ENCODE measurements around the gene VARS2.

VARS2 gene

DNA sequence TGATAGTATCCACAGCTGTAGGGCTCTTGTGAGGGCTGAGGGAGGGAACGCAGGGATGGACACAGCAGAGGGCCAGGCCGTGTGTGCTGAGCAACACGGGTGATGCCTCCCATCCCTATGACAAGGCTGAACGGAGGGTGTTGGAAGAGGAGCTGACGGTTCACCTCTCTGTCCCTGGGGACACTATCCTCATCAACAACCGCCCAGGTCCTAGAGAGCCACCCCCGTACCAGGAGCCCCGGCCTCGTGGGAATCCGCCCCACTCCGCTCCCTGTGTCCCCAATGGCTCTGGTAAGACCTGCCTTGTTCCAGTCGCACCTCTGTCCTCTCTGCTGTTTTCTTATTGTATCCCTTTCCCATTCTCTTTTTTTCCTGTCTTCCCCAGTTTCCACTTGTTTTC is 19.7 kb upstream of the VARS2 start:
- H3K9ac ChIP-seq (ENCODE audit: low read length): no peak overlapping the region
- H3K4me2 ChIP-seq (ENCODE audit: low read depth, low read length): no peak overlapping the region
- no peak overlapping the region for H2AFZ ChIP-seq (ENCODE audit: low read length)
- H4K20me1 ChIP-seq (ENCODE audit: insufficient read depth, low read length): no peaks in the 10 kb centered on the region
- H3K4me3 ChIP-seq (ENCODE audit: low read length): no peak overlapping the region
- no peaks in the 10 kb centered on the region for H3K9me3 ChIP-seq (replicated peaks; ENCODE audit: insufficient read depth, low read length)
- H3K36me3 ChIP-seq (replicated peaks; ENCODE audit: insufficient read depth, low read length): no peaks in the 10 kb centered on the region
- no peaks in the 10 kb centered on the region for H3K79me2 ChIP-seq (ENCODE audit: low read length)
- TF ChIP-seq, protein P1, sequence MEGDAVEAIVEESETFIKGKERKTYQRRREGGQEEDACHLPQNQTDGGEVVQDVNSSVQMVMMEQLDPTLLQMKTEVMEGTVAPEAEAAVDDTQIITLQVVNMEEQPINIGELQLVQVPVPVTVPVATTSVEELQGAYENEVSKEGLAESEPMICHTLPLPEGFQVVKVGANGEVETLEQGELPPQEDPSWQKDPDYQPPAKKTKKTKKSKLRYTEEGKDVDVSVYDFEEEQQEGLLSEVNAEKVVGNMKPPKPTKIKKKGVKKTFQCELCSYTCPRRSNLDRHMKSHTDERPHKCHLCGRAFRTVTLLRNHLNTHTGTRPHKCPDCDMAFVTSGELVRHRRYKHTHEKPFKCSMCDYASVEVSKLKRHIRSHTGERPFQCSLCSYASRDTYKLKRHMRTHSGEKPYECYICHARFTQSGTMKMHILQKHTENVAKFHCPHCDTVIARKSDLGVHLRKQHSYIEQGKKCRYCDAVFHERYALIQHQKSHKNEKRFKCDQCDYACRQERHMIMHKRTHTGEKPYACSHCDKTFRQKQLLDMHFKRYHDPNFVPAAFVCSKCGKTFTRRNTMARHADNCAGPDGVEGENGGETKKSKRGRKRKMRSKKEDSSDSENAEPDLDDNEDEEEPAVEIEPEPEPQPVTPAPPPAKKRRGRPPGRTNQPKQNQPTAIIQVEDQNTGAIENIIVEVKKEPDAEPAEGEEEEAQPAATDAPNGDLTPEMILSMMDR (IDR thresholded peaks at IDR 0.05; ENCODE audit: low read length): no peak
- TF ChIP-seq EZH2 (optimal IDR thresholded peaks at IDR 0.05; ENCODE audit: low read depth, low read length) (no peak), EZH2phosphoT487 (IDR thresholded peaks at IDR 0.05; ENCODE audit: low read length) (no peak)
- DNase-seq: no peak
- H3K27ac ChIP-seq (ENCODE audit: low read length): no peak overlapping the region
- no peaks in the 10 kb centered on the region for H3K9me2 ChIP-seq (replicated peaks; ENCODE audit: insufficient read depth, low read length)
- H3K27me3 ChIP-seq (replicated peaks; ENCODE audit: insufficient read depth, low read length): peaks cover 94% of the 10 kb centered on the region
- no peaks in the 10 kb centered on the region for H3F3A ChIP-seq (ENCODE audit: insufficient read depth, low read length)
- H3K4me1 ChIP-seq (ENCODE audit: low read length): no peaks in the 10 kb centered on the region

DNA sequence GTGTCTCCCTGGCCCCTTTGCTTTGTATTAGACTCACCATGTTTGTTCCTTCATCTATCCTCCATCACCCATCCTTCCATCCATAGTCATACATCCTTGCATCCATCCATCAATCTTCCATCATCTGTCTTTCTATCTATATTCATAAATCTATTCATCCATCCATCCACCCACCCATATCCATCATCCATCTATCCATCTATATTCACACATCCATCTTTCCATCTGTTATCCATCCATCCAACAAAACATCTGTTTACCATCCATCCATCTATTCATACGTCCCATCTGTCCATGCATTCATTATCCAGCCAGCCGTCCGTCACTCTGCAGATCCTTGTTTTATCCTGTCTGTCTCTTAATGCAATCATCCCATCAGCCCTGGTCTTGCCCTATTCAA is 19.1 kb upstream of the VARS2 start:
- Histone ChIP-seq H3K27ac (ENCODE audit: low read length) (no peak overlapping the region), H3K27me3 (replicated peaks; ENCODE audit: insufficient read depth, low read length) (peaks cover 90% of the 10 kb centered on the region), H4K20me1 (ENCODE audit: insufficient read depth, low read length) (no peaks in the 10 kb centered on the region), H3F3A (ENCODE audit: insufficient read depth, low read length) (no peaks in the 10 kb centered on the region), H3K36me3 (replicated peaks; ENCODE audit: insufficient read depth, low read length) (no peaks in the 10 kb centered on the region), H2AFZ (ENCODE audit: low read length) (no peak overlapping the region), H3K79me2 (ENCODE audit: low read length) (no peaks in the 10 kb centered on the region), H3K9ac (ENCODE audit: low read length) (no peak overlapping the region), H3K9me3 (replicated peaks; ENCODE audit: insufficient read depth, low read length) (no peaks in the 10 kb centered on the region), H3K9me2 (replicated peaks; ENCODE audit: insufficient read depth, low read length) (no peaks in the 10 kb centered on the region), H3K4me1 (ENCODE audit: low read length) (no peaks in the 10 kb centered on the region), H3K4me3 (ENCODE audit: low read length) (no peak overlapping the region), H3K4me2 (ENCODE audit: low read depth, low read length) (no peak overlapping the region)
- TF ChIP-seq, protein P1 (IDR thresholded peaks at IDR 0.05; ENCODE audit: low read length): no peak
- TF ChIP-seq EZH2 (optimal IDR thresholded peaks at IDR 0.05; ENCODE audit: low read depth, low read length): no peak
- TF ChIP-seq EZH2phosphoT487 (IDR thresholded peaks at IDR 0.05; ENCODE audit: low read length): no peak
- DNase-seq: no peak

DNA sequence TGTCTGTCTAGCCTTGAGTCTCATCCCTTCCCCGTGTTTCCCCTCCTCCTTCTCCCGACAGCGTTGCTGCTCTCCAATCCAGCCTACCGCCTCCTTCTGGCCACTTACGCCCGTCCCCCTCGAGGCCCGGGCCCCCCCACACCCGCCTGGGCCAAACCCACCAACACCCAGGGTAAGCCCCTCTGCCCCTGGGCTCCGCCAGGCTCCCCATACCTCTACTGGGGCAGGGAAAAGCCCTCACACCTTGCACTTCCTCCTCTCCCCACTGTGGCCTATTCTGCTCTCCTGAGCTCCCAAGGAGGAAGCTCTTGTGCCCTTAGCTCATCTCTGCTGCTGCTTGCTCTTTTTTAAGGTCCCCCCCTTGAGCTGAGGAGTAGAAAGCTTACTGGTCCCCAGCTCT is 18.7 kb upstream of the VARS2 start:
- Histone ChIP-seq H3K36me3 (replicated peaks; ENCODE audit: insufficient read depth, low read length) (no peaks in the 10 kb centered on the region), H3K4me3 (ENCODE audit: low read length) (no peak overlapping the region), H3K4me1 (ENCODE audit: low read length) (no peaks in the 10 kb centered on the region), H3K9ac (ENCODE audit: low read length) (no peak overlapping the region), H3K27ac (ENCODE audit: low read length) (no peak overlapping the region), H3F3A (ENCODE audit: insufficient read depth, low read length) (no peaks in the 10 kb centered on the region), H3K79me2 (ENCODE audit: low read length) (no peaks in the 10 kb centered on the region), H3K9me3 (replicated peaks; ENCODE audit: insufficient read depth, low read length) (no peaks in the 10 kb centered on the region), H3K4me2 (ENCODE audit: low read depth, low read length) (no peak overlapping the region), H3K9me2 (replicated peaks; ENCODE audit: insufficient read depth, low read length) (no peaks in the 10 kb centered on the region), H3K27me3 (replicated peaks; ENCODE audit: insufficient read depth, low read length) (peaks cover 87% of the 10 kb centered on the region), H2AFZ (ENCODE audit: low read length) (no peak overlapping the region), H4K20me1 (ENCODE audit: insufficient read depth, low read length) (no peaks in the 10 kb centered on the region)
- DNase-seq: no peak
- TF ChIP-seq, protein P1 (IDR thresholded peaks at IDR 0.05; ENCODE audit: low read length): no peak
- TF ChIP-seq EZH2phosphoT487 (IDR thresholded peaks at IDR 0.05; ENCODE audit: low read length): no peak
- TF ChIP-seq EZH2 (optimal IDR thresholded peaks at IDR 0.05; ENCODE audit: low read depth, low read length): no peak

Measured in MM.1S (cell line).